HG02763 (cell line): Measurements from ENCODE around the gene FHOD3.

Experiments
- ATAC-seq: cut with Tn5 transposase; IDR thresholded peaks from one replicate; pipeline ENCODE4 v1.9.1; 2021; ENCODE audit warnings: mild to moderate bottlenecking, moderate library complexity; ENCODE audit not compliant: unreplicated experiment

Gene FHOD3

GRCh38 chr18:36295880-36296301 lies 1.6 kb upstream of the FHOD3 start:
- ATAC-seq, result no peak

- peak; percentile 11 for ATAC-seq
Measured at GRCh38 chr18:36296650-36297416, 680 bp upstream of the FHOD3 start.

GRCh38 chr18:36298126-36298741 lies 721 bp downstream of the FHOD3 start:
- ATAC-seq, result no peak

GRCh38 chr18:36299015-36299414 lies 1.5 kb downstream of the FHOD3 start:
- ATAC-seq, result no peak

- ATAC-seq, result no peak
Measured at GRCh38 chr18:36300211-36300610, 2.7 kb downstream of the FHOD3 start.

- ATAC-seq, result no peak
Measured at GRCh38 chr18:36301884-36302283, 4.4 kb downstream of the FHOD3 start.

- ATAC-seq, result no peak
Measured at GRCh38 chr18:36302676-36303075, 5.2 kb downstream of the FHOD3 start.

GRCh38 chr18:36303211-36303844 lies 5.8 kb downstream of the FHOD3 start:
- ATAC-seq, result no peak

GRCh38 chr18:36304723-36305122 lies 7.2 kb downstream of the FHOD3 start:
- no peak for ATAC-seq

GRCh38 chr18:36305375-36305774 lies 7.9 kb downstream of the FHOD3 start:
- ATAC-seq, result no peak

- no peak for ATAC-seq
Measured at GRCh38 chr18:36307513-36307912, 10.0 kb downstream of the FHOD3 start.

- ATAC-seq, result no peak
Measured at GRCh38 chr18:36308711-36309435, 11.4 kb downstream of the FHOD3 start.

- ATAC-seq, result no peak
Measured at GRCh38 chr18:36309436-36310391, 12.2 kb downstream of the FHOD3 start.

- ATAC-seq, result no peak
Measured at GRCh38 chr18:36311026-36311570, 13.6 kb downstream of the FHOD3 start.

GRCh38 chr18:36312806-36313395 lies 15.4 kb downstream of the FHOD3 start:
- ATAC-seq, result no peak

- ATAC-seq, result no peak
Measured at GRCh38 chr18:36314098-36314497, 16.6 kb downstream of the FHOD3 start.

- ATAC-seq, result no peak
Measured at GRCh38 chr18:36314754-36315153, 17.2 kb downstream of the FHOD3 start.

GRCh38 chr18:36315736-36316135 lies 18.2 kb downstream of the FHOD3 start:
- no peak for ATAC-seq

- ATAC-seq, result no peak
Measured at GRCh38 chr18:36316246-36316645, 18.7 kb downstream of the FHOD3 start.
